GM21619 (cell line): ENCODE data around the gene CCDC180.
"Not testable (repeated sequence)": the region's sequence is repeated elsewhere in the genome, so short reads cannot be mapped to it uniquely, and the experiment has no call there.

Experiments used
- ATAC-seq: cut with Tn5 transposase; IDR thresholded peaks from one replicate; pipeline ENCODE4 v1.9.1; 2021; ENCODE audit not compliant: unreplicated experiment

Gene CCDC180

GRCh38 chr9:97310896-97311295 lies 3.4 kb downstream of the CCDC180 start:
- no peak for ATAC-seq

- no peak for ATAC-seq
Measured at GRCh38 chr9:97311798-97312500, 4.5 kb downstream of the CCDC180 start.

- no peak for ATAC-seq
Measured at GRCh38 chr9:97312556-97312955, 5.1 kb downstream of the CCDC180 start.

GRCh38 chr9:97313243-97313642 lies 5.8 kb downstream of the CCDC180 start:
- no peak for ATAC-seq

- no peak for ATAC-seq
Measured at GRCh38 chr9:97313746-97314145, 6.3 kb downstream of the CCDC180 start.

GRCh38 chr9:97314503-97314902 lies 7.0 kb downstream of the CCDC180 start:
- ATAC-seq, result no peak

GRCh38 chr9:97315550-97315949 lies 8.1 kb downstream of the CCDC180 start:
- no peak for ATAC-seq

GRCh38 chr9:97316904-97317303 lies 9.4 kb downstream of the CCDC180 start:
- ATAC-seq, result no peak

- ATAC-seq, result no peak
Measured at GRCh38 chr9:97318433-97318832, 11.0 kb downstream of the CCDC180 start.

GRCh38 chr9:97319395-97319794 lies 11.9 kb downstream of the CCDC180 start:
- ATAC-seq, result no peak

- ATAC-seq, result no peak
Measured at GRCh38 chr9:97320080-97320642, 12.7 kb downstream of the CCDC180 start.

- no peak for ATAC-seq
Measured at GRCh38 chr9:97321251-97321650, 13.8 kb downstream of the CCDC180 start.

- ATAC-seq, result no peak
Measured at GRCh38 chr9:97321691-97322090, 14.2 kb downstream of the CCDC180 start.

GRCh38 chr9:97322105-97322504 lies 14.6 kb downstream of the CCDC180 start:
- ATAC-seq, result no peak

- ATAC-seq, result no peak
Measured at GRCh38 chr9:97324954-97325353, 17.5 kb downstream of the CCDC180 start.

- no peak for ATAC-seq
Measured at GRCh38 chr9:97327562-97327961, 20.1 kb downstream of the CCDC180 start.

GRCh38 chr9:97332993-97333392 lies 25.5 kb downstream of the CCDC180 start:
- no peak for ATAC-seq

- not testable (repeated sequence) for ATAC-seq
Measured at GRCh38 chr9:97335622-97336021, 28.2 kb downstream of the CCDC180 start.

- ATAC-seq, result no peak
Measured at GRCh38 chr9:97348871-97349270, 41.4 kb downstream of the CCDC180 start.

GRCh38 chr9:97349400-97349799 lies 41.9 kb downstream of the CCDC180 start:
- no peak for ATAC-seq

GRCh38 chr9:97354637-97355036 lies 47.2 kb downstream of the CCDC180 start:
- ATAC-seq, result no peak

GRCh38 chr9:97357056-97357455 lies 49.6 kb downstream of the CCDC180 start:
- ATAC-seq, result no peak
